ENCODE data around the gene TMED1.

The TMED1 gene

DNA sequence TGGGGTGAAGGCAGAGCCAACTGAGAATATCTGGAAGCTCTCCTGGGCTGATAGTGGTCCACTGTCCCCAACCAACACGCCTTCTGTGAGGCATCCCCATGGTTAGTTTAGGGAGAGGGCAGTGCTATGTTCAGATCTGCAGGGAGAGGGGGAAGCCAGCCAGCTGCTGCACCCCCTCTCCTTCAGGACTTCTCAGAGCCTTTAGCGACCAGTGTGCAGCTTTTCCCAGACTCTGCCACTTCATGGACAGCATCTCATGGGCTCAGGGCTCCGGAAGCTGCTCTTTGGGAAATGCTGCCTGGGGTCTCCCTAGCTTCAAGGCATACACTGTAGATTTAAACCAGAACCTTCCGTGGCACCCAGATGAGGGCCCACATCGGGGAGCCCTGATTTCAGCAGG is 33.5 kb downstream of the TMED1 start:
- in situ Hi-C loops (cut with HindIII; ENCODE audit: low pct_ligation_motif_present, low sequenced_read_pairs), result no loop called here
- no peak overlapping the region for H3K4me3 ChIP-seq (ENCODE audit: low read depth, low read length)
- H3K36me3 ChIP-seq (replicated peaks), result peaks cover 58% of the 10 kb centered on the region
- no peak overlapping the region for H3K27ac ChIP-seq
- H3K27me3 ChIP-seq (replicated peaks), result no peaks in the 10 kb centered on the region
- TF ChIP-seq, protein P1, sequence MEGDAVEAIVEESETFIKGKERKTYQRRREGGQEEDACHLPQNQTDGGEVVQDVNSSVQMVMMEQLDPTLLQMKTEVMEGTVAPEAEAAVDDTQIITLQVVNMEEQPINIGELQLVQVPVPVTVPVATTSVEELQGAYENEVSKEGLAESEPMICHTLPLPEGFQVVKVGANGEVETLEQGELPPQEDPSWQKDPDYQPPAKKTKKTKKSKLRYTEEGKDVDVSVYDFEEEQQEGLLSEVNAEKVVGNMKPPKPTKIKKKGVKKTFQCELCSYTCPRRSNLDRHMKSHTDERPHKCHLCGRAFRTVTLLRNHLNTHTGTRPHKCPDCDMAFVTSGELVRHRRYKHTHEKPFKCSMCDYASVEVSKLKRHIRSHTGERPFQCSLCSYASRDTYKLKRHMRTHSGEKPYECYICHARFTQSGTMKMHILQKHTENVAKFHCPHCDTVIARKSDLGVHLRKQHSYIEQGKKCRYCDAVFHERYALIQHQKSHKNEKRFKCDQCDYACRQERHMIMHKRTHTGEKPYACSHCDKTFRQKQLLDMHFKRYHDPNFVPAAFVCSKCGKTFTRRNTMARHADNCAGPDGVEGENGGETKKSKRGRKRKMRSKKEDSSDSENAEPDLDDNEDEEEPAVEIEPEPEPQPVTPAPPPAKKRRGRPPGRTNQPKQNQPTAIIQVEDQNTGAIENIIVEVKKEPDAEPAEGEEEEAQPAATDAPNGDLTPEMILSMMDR (IDR thresholded peaks at IDR 0.05; ENCODE audit: low read depth, low read length, missing control alignments), result no peak
- no peak for DNase-seq

GRCh38 chr19:10800488-10800887 is 35.5 kb downstream of the TMED1 start:
- DNase-seq, result no peak
- H3K4me3 ChIP-seq (ENCODE audit: low read depth, low read length), result no peak overlapping the region
- H3K27ac ChIP-seq, result no peak overlapping the region
- TF ChIP-seq, protein P1 (IDR thresholded peaks at IDR 0.05; ENCODE audit: low read depth, low read length, missing control alignments), result no peak
- no peaks in the 10 kb centered on the region for H3K27me3 ChIP-seq (replicated peaks)
- in situ Hi-C loops (cut with HindIII; ENCODE audit: low pct_ligation_motif_present, low sequenced_read_pairs), result no loop called here
- peaks cover 74% of the 10 kb centered on the region for H3K36me3 ChIP-seq (replicated peaks)

GRCh38 chr19:10797541-10798256 is 38.3 kb downstream of the TMED1 start:
- peaks cover 70% of the 10 kb centered on the region for H3K36me3 ChIP-seq (replicated peaks)
- no peak overlapping the region for H3K4me3 ChIP-seq (ENCODE audit: low read depth, low read length)
- H3K27ac ChIP-seq, result no peak overlapping the region
- in situ Hi-C loops (cut with HindIII; ENCODE audit: low pct_ligation_motif_present, low sequenced_read_pairs), result no loop called here
- H3K27me3 ChIP-seq (replicated peaks), result no peaks in the 10 kb centered on the region
- no peak for DNase-seq
- TF ChIP-seq, protein P1 (IDR thresholded peaks at IDR 0.05; ENCODE audit: low read depth, low read length, missing control alignments), result no peak

DNA sequence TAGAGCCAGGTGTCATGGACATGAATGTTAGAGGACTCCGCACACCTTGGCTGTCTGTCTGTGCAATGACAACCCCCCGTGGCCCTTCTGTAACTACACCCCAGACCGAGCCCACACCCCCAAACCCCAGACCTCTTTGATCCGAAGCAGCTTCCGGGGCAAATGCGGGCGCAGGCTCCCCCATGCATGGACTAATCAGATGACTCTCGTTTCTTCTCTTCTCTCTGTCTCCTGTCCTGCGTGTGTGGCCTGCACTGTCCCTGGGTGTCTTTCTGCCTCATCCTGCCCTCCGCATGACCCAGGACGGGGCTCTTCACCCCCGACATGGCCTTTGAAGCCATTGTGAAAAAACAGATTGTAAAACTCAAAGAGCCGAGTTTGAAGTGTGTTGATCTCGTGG is 38.9 kb downstream of the TMED1 start:
- TF ChIP-seq, protein P1 (IDR thresholded peaks at IDR 0.05; ENCODE audit: low read depth, low read length, missing control alignments), result no peak
- no peak overlapping the region for H3K4me3 ChIP-seq (ENCODE audit: low read depth, low read length)
- no peaks in the 10 kb centered on the region for H3K27me3 ChIP-seq (replicated peaks)
- H3K36me3 ChIP-seq (replicated peaks), result peaks cover 69% of the 10 kb centered on the region
- no peak for DNase-seq
- no peak overlapping the region for H3K27ac ChIP-seq
- in situ Hi-C loops (cut with HindIII; ENCODE audit: low pct_ligation_motif_present, low sequenced_read_pairs), result no loop called here

- in situ Hi-C loops (cut with HindIII; ENCODE audit: low pct_ligation_motif_present, low sequenced_read_pairs), result no loop called here
- H3K27me3 ChIP-seq (replicated peaks), result no peaks in the 10 kb centered on the region
- TF ChIP-seq, protein P1 (IDR thresholded peaks at IDR 0.05; ENCODE audit: low read depth, low read length, missing control alignments), result no peak
- H3K4me3 ChIP-seq (ENCODE audit: low read depth, low read length), result no peak overlapping the region
- H3K27ac ChIP-seq, result no peak overlapping the region
- H3K36me3 ChIP-seq (replicated peaks), result peaks cover 66% of the 10 kb centered on the region
- DNase-seq, result no peak
Measured at GRCh38 chr19:10796653-10797052, 39.4 kb downstream of the TMED1 start.

- Histone ChIP-seq H3K4me3 (ENCODE audit: low read depth, low read length) (no peak overlapping the region), H3K36me3 (replicated peaks) (peaks cover 71% of the 10 kb centered on the region), H3K27ac (no peak overlapping the region), H3K27me3 (replicated peaks) (no peaks in the 10 kb centered on the region)
- DNase-seq, result no peak
- TF ChIP-seq, protein P1 (IDR thresholded peaks at IDR 0.05; ENCODE audit: low read depth, low read length, missing control alignments), result no peak
- in situ Hi-C loops (cut with HindIII; ENCODE audit: low pct_ligation_motif_present, low sequenced_read_pairs), result no loop called here
Measured at GRCh38 chr19:10789866-10790265, 46.1 kb downstream of the TMED1 start.
